ENCODE data around the gene MESP2.
"Not testable (repeated sequence)": the region's sequence is repeated elsewhere in the genome, so short reads cannot be mapped to it uniquely, and the experiment has no call there.

Gene MESP2

DNA sequence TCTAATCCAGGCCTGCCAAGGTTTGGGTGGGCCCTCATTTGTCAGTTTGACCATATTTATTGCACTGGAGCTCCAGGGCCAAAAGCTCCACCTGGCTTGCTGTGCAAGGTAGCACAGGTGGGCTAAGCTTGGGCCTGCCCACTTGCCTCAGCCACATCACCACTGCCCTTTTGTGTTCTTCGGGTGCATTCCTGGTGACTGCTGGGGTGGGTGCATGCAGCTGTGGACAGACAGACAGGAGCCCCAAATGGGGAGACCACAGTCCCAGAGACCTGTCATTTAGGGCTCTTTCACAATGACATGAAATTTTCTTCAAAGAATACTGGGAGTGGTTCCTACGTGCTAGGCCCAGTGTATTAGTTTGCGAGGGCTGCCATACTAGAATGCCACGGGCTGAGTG lies 2.7 kb downstream of the MESP2 start:
- TF ChIP-seq, protein P1, sequence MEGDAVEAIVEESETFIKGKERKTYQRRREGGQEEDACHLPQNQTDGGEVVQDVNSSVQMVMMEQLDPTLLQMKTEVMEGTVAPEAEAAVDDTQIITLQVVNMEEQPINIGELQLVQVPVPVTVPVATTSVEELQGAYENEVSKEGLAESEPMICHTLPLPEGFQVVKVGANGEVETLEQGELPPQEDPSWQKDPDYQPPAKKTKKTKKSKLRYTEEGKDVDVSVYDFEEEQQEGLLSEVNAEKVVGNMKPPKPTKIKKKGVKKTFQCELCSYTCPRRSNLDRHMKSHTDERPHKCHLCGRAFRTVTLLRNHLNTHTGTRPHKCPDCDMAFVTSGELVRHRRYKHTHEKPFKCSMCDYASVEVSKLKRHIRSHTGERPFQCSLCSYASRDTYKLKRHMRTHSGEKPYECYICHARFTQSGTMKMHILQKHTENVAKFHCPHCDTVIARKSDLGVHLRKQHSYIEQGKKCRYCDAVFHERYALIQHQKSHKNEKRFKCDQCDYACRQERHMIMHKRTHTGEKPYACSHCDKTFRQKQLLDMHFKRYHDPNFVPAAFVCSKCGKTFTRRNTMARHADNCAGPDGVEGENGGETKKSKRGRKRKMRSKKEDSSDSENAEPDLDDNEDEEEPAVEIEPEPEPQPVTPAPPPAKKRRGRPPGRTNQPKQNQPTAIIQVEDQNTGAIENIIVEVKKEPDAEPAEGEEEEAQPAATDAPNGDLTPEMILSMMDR (IDR thresholded peaks at IDR 0.05) = no peak
- peak; percentile 50 for DNase-seq (ENCODE audit: low spot score)
- Histone ChIP-seq H3K27ac (no peak overlapping the region), H3K4me3 (no peak overlapping the region)

DNA sequence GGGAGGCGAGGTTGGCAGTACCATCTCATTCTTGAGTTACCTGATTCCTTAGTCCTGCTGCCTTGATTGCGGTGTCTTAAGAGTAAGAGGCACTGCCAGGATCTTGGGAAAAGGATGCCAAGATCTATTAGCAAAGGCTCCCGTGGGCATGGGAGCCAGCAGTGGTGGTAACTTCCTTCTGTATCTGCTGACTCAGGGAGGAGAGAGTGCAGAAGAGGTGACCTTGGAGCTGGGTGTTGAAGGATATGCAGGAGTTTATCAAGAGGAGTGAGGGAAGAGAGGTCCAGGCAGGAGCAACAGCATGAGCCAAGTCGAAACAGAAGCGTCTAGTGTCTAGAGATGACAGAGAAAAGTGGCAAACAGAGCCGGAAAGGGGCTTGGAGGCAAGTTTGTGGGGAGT lies 4.5 kb downstream of the MESP2 start:
- H3K4me3 ChIP-seq = no peak overlapping the region
- TF ChIP-seq, protein P1 (IDR thresholded peaks at IDR 0.05) = no peak
- H3K27ac ChIP-seq = no peak overlapping the region
- no peak for DNase-seq (ENCODE audit: low spot score)

- H3K4me3 ChIP-seq = no peak overlapping the region
- DNase-seq (ENCODE audit: low spot score) = no peak
- H3K27ac ChIP-seq = no peak overlapping the region
- TF ChIP-seq, protein P1 (IDR thresholded peaks at IDR 0.05) = no peak
Observed at GRCh38 chr15:89781055-89781454, 4.9 kb downstream of the MESP2 start.

- no peak overlapping the region for H3K27ac ChIP-seq
- TF ChIP-seq, protein P1 (IDR thresholded peaks at IDR 0.05) = no peak
- H3K4me3 ChIP-seq = no peak overlapping the region
- DNase-seq (ENCODE audit: low spot score) = peak; percentile 62
Observed at GRCh38 chr15:89781891-89782618, 5.9 kb downstream of the MESP2 start.

DNA sequence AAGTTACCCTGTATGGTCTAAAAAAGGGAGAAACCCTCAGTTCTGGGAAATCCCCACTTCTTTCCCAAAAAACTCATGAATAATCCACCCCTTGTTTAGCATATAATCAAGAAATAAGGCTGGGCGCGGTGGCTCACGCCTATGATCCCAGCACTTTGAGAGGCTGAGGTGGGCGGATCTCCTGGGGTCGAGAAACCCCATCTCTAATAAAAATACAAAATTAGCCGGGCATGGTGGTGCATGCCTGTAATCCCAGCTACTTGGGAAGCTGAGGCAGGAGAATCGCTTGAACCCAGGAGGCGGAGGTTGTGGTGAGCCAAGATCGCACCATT lies 6.5 kb downstream of the MESP2 start:
- not testable (repeated sequence) for H3K4me3 ChIP-seq, H3K27ac ChIP-seq
- DNase-seq (ENCODE audit: low spot score) = peak; percentile 56

DNA sequence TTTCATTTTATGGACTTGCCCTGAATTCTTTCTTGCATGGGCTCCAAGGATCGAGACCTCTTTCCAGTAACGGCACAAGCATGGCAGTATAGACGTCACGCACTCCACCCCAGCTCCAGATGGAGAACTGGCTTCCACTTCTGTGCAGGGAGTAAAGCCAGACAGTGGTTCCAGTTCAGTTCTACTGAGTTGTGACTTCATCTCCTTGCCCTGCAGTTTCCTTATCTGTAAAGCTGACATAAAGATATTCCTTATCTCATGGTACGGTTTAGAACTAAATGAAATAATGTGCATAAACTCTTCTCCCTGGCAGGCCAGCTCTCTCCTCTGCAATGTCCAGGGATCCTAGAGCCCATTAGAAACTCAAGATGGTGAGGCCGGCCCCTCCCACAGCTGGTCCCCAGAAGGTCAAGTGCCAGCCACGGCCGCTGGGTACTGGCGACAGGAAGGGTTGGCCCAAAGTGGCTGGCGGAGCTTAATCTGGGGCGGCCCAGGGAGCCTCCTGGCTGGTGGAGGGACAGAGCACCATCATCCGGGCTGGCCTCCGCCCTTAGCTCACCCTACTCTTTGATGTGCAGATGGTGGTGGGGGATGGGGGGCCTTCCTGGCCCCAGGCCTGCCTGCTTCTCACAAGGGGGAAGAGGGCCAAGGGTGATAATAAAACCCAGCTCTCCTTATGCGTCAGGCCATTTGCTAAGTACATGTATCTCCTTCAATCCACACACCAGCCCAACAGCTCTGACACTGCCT lies 7.2 kb downstream of the MESP2 start:
- no peak overlapping the region for H3K4me3 ChIP-seq
- TF ChIP-seq, protein P1 (IDR thresholded peaks at IDR 0.05) = no peak
- DNase-seq (ENCODE audit: low spot score) = peak; percentile 71
- H3K27ac ChIP-seq = peak overlapping the region in 1 of 2 donors; percentile 46

GRCh38 chr15:89783861-89784685 lies 7.9 kb downstream of the MESP2 start:
- DNase-seq (ENCODE audit: low spot score) = no peak
- no peak overlapping the region for H3K27ac ChIP-seq
- TF ChIP-seq, protein P1 (IDR thresholded peaks at IDR 0.05) = no peak
- no peak overlapping the region for H3K4me3 ChIP-seq

Measured in coronary artery (tissue), 2 donors.